Measurements from ENCODE around the gene P3H2.

GRCh38 chr3:190131329-190131728, 10.6 kb upstream of the P3H2 start:
- TF ChIP-seq YY1 (IDR thresholded peaks at IDR 0.05; ENCODE audit: insufficient read depth, insufficient read length), result no peak
- no peak for TF ChIP-seq ZNF274 (IDR thresholded peaks at IDR 0.05; ENCODE audit: low read depth, low read length)
